GM12864 (cell line): ENCODE measurements around the gene SNTG2.

Experiments
- DNase-seq: peaks from one replicate; pipeline ENCODE4 v3.0.0-alpha.2; 2011; ENCODE audit warnings: low read depth
- H3K4me3 ChIP-seq: 2 replicates; pipeline ENCODE4 v1.5.1; 2011; ENCODE audit warnings: mild to moderate bottlenecking, low read depth, low read length, control low read depth
- TF ChIP-seq, protein P1 (sequence below): IDR thresholded peaks from 2 replicates; pipeline ENCODE4 v1.5.1; 2011; ENCODE audit warnings: low read depth, mild to moderate bottlenecking, moderate library complexity, low read length, control low read depth, inconsistent platforms; ENCODE audit errors: missing control alignments

SNTG2 gene

DNA sequence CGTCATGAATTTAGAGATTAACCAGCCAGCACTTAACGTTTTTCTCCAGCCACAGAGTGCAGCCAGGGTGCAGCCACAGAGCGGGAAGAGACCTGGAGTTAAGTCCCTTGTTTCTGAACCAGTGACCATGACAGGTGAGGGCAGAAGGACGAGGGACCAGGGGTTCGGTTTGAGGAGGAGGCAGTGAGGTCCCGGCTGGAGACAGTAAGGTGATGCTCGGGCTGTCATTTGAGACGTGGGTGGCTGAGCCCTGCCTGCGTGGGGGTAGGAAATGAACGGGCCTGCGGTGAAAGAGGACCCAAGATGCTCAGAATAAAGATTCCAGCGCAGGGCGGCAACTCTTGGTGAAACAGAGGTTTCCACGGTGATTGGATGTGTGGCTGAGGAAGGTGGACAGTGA, 205.9 kb downstream of the SNTG2 start:
- DNase-seq, result no peak
- TF ChIP-seq, protein P1, sequence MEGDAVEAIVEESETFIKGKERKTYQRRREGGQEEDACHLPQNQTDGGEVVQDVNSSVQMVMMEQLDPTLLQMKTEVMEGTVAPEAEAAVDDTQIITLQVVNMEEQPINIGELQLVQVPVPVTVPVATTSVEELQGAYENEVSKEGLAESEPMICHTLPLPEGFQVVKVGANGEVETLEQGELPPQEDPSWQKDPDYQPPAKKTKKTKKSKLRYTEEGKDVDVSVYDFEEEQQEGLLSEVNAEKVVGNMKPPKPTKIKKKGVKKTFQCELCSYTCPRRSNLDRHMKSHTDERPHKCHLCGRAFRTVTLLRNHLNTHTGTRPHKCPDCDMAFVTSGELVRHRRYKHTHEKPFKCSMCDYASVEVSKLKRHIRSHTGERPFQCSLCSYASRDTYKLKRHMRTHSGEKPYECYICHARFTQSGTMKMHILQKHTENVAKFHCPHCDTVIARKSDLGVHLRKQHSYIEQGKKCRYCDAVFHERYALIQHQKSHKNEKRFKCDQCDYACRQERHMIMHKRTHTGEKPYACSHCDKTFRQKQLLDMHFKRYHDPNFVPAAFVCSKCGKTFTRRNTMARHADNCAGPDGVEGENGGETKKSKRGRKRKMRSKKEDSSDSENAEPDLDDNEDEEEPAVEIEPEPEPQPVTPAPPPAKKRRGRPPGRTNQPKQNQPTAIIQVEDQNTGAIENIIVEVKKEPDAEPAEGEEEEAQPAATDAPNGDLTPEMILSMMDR, result no peak
- no peak overlapping the region for H3K4me3 ChIP-seq

DNA sequence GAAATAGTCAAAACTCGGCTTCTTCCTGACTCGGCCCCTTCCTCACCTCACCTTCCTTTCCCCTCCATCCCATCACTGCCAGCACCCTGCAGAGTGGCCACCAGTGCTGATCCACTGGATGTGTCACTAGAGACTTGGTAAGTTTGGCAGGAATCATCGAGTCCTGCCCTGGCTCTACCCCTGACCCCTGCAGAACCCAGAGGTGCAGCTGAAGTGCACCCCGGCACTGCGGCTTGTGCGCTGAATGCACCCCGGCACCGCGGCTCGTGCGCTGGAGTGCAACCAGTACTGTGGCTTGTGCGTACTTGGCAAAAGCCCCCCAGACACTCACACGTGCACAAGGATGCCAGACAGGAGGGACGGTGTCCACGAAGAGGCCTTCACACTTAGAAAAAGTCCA, 206.5 kb downstream of the SNTG2 start:
- H3K4me3 ChIP-seq, result no peak overlapping the region
- DNase-seq, result no peak
- TF ChIP-seq, protein P1, result no peak

DNA sequence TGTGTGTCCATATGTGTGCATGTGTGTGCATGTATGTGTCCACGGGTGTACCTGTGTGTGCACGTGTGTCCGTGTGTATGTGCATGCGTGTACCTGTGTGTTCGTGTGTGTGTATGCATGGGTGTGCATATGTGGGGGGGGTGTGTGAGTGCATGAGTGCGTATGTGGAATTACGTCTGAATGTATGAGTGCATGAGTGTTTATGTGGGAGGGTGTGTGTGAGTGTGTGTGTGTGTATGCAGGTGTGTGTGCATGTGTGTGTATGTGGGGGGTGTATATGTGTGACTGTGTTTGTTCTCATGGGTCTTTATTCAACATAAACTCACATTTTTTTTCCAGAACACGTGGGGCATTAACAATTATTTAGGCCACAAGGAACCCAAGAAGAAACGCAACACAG, 208.4 kb downstream of the SNTG2 start:
- H3K4me3 ChIP-seq, result no peak overlapping the region
- no peak for DNase-seq
- TF ChIP-seq, protein P1, result no peak

DNA sequence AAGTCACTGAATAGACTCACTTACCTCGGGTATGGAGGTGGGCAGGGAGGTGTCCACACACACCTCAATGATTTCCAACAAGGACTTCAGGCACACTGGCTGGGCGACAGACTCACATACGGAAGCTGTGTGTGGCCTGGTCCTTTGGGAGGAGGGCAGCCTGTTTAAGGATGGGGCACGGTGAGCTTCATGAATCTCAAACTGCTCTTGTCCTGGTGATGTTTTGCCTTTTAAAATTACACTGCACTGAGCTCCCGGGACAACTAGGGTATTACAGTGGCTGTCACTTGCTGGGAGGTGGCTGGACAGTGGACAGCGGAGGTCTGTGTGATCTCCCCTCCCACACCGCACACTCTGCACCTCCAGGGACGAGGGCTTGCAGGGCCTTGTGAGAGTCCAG, 211.6 kb downstream of the SNTG2 start:
- H3K4me3 ChIP-seq, result no peak overlapping the region
- no peak for DNase-seq

DNA sequence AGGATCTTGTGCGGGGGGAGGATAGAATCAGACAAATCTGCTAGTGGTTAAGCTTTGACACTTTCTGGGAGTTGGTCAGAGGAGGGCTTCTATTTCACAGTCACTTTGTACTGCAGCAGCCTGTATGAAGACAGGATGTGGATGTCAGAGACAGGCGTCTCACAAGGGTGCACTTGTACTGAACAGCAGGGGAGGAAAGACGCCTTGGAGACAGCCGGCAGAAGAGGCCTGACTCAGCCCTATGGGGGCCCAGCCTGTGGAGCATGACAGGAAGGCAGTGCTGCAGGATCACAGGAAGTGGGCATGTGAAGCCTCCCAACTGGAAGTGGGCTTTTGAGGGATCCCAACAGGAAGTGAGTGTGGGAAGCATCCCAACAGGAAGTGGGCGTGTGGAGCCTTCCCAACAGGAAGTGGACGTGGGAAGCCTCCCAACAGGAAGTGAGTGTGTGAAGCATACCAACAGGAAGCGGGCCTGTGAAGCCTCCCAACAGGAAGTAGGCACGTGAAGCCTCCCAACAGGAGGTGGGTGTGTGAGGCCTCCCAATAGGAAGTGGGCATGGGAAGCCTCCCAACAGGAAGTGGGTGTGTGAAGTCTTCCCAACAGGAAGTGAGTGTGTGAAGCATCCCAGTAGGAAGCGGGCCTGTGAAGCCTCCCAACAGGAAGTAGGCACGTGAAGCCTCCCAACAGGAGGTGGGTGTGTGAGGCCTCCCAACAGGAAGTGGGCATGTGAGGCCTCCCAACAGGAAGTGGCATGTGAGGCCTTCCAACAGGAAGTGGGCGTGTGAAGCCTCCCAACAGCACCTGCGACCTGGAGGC, 212.3 kb downstream of the SNTG2 start:
- TF ChIP-seq, protein P1, result no peak
- DNase-seq, result no peak
- H3K4me3 ChIP-seq, result no peak overlapping the region

More for the DNA sequence above, 211.6 kb downstream of the SNTG2 start:
- TF ChIP-seq, protein P1, result no peak

DNA sequence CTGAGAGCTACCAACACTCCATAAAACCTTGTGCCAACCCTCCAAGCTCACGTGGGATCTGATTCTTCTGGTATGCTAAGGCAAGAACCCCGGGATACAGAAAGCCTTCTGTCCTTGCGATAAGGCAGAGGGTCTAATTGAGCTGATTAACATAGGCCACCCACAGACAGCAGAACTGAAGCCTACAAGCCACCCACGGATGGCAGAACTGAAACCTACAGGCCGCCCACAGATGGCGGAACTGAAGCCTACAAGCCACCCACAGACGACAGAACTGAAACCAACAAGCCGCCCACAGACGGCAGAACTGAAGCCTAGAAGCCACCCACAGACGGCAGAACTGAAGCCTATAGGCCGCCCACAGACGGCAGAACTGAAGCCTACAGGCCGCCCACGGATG, 216.3 kb downstream of the SNTG2 start:
- TF ChIP-seq, protein P1, result no peak

DNA sequence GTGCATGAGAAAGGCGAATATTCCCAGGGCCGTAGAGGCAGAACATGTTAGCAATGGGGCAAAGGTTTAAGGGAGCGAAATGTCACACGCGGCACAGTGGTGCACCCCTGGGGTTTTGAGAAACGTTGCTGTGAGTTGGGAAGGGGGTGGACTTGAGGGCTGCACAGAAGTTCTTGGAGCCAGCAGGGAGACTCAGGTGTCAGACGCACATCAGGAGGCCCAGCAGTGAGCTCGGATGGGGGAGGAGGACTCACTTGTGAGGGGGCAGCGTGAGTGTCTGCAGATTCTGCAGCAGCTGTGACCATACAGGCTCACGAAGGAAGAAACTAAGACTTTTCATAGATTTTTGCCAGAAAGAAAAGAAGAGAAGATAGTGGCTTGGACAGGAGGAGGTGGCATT, 218.2 kb downstream of the SNTG2 start:
- no peak for DNase-seq
- H3K4me3 ChIP-seq, result no peak overlapping the region
- TF ChIP-seq, protein P1, result no peak

More for the DNA sequence above, 216.3 kb downstream of the SNTG2 start:
- H3K4me3 ChIP-seq, result no peak overlapping the region
- DNase-seq, result no peak
